Mammary epithelial cell (primary cell): ENCODE measurements around the gene TTLL3.

ENCODE experiments used
- CTCF ChIP-seq, 2 donors: IDR thresholded peaks in 1 of 2; conservative IDR thresholded peaks in 1 of 2; 2 replicates each; pipeline ENCODE4 v1.5.1; 2011 to 2012; ENCODE audit warnings: inconsistent platforms in 2 of 2, low read length in 2 of 2, mild to moderate bottlenecking in 2 of 2, control low read depth in 1 of 2, low read depth in 1 of 2; ENCODE audit not compliant: insufficient read depth in 1 of 2; ENCODE audit errors: extremely low read depth in 1 of 2
- EZH2 ChIP-seq: IDR thresholded peaks from 2 replicates; pipeline ENCODE4 v1.6.1; 2012; ENCODE audit warnings: low read length, inconsistent platforms, borderline replicate concordance

GRCh38 chr3:9861201-9861600, 51.1 kb downstream of the TTLL3 start:
- TF ChIP-seq EZH2 (no peak), CTCF (conservative IDR thresholded peaks at IDR 0.05 in 1 of 2, IDR thresholded peaks at IDR 0.05 in 1 of 2; ENCODE audit: extremely low read depth in 1 of 2, insufficient read depth in 1 of 2, low read depth in 1 of 2, low read length in 2 of 2) (no peak)
